Measurements from ENCODE around the gene ID3.
A peak's percentile ranks its signal among the peaks of the same experiment; 100 is the strongest.

Gene ID3

GRCh38 chr1:23559136-23559984 lies at the start of gene ID3:
TSS of gene ID3 (minus strand) at chr1:23559501. CDS start at chr1:23559426, 75 bp downstream.
- DNase-seq (ENCODE audit: low read depth in 2 of 3, low spot score in 1 of 3): peak; percentile 79 to 91 (median 89)

DNA sequence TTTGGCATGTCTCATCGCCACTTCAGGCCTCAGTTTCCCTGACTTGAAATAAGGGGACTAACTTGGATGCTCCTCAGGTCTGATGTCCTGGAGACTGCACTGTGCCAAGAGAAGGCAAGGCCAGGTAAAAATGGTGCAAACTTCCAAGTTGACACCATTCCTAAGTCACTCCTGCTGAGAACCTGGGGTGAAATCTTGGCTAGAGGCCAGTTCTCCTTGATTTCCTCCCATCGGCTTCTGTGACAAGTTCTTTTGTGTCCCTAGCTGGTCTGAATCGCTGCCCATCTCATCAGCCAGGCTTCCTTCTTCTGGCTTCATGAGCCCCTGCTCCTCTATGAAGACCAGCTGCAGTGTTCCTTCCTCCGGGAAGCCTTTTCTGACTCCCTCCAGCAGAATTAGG lies 48.6 kb upstream of the ID3 start:
- DNase-seq (ENCODE audit: low read depth in 2 of 3, low spot score in 1 of 3): no peak

GRCh38 chr1:23601968-23602876 lies 42.9 kb upstream of the ID3 start:
- no peak for DNase-seq (ENCODE audit: low read depth in 2 of 3, low spot score in 1 of 3)

- DNase-seq (ENCODE audit: low read depth in 2 of 3, low spot score in 1 of 3): no peak
Observed at GRCh38 chr1:23601135-23601967, 42.0 kb upstream of the ID3 start.

GRCh38 chr1:23600283-23600682 lies 41.0 kb upstream of the ID3 start:
- DNase-seq (ENCODE audit: low read depth in 2 of 3, low spot score in 1 of 3): no peak

GRCh38 chr1:23599125-23599524 lies 39.8 kb upstream of the ID3 start:
- DNase-seq (ENCODE audit: low read depth in 2 of 3, low spot score in 1 of 3): no peak

DNA sequence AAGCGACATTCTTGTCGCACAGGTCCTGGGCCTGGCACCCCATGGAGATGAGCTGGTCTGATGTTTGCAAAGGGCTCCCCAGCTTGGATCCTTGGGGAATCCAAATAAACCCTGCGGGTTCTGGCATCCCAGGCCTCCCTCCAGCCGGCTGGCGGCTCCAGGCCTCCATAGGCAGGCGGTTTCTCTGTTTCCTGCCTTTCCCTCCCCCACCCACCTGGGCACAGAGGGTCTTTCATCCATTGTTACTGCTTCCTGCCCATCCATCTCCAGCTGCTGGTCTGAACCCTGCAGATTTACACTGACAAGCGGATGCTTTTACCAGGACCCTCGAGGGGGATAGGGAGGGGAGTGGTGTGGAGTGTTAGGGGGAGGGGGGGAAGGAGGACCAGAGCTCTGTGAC lies 39.1 kb upstream of the ID3 start:
- no peak for DNase-seq (ENCODE audit: low read depth in 2 of 3, low spot score in 1 of 3)

- DNase-seq (ENCODE audit: low read depth in 2 of 3, low spot score in 1 of 3): no peak
Observed at GRCh38 chr1:23597635-23598388, 38.5 kb upstream of the ID3 start.

- DNase-seq (ENCODE audit: low read depth in 2 of 3, low spot score in 1 of 3): no peak
Observed at GRCh38 chr1:23596382-23597358, 37.4 kb upstream of the ID3 start.

GRCh38 chr1:23594927-23595353 lies 35.6 kb upstream of the ID3 start:
- no peak for DNase-seq (ENCODE audit: low read depth in 2 of 3, low spot score in 1 of 3)

DNA sequence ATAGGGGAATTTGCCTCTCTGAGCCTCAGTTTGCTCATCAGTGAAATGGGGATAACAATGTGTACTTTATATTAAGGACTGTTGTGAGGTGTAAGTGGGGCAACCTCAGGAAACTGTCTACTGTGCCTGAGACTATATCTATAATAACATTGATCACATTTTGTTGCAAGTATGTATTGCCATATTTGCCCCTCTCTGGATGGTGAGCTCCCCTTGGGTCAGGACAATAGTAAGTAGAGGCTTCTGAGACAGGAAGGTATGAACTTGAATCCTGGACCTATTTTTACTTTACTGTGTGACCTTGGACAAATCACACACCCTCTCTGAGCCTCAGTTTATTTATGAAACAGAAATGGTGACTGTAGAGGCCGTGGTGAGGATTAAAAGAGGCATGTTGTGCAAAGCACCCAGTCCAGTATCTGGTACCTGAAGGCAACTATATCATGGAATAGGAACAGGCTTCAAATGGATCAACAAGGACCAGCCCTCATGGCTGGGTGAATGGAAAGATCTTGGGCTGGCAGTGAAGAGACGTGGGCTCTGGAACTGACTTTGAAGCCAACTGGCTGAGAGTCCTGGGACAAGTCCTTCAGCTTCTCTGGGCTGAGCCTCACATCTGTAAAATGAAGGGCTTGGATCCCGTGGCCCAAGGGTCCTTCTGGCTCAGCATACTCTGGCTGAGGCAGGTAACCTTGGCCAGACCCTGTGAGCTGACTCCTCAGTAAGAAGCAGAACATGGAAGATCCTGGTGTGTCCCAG lies 35.0 kb upstream of the ID3 start:
- DNase-seq (ENCODE audit: low read depth in 2 of 3, low spot score in 1 of 3): no peak

GRCh38 chr1:23593556-23594148 lies 34.4 kb upstream of the ID3 start:
- no peak for DNase-seq (ENCODE audit: low read depth in 2 of 3, low spot score in 1 of 3)

DNA sequence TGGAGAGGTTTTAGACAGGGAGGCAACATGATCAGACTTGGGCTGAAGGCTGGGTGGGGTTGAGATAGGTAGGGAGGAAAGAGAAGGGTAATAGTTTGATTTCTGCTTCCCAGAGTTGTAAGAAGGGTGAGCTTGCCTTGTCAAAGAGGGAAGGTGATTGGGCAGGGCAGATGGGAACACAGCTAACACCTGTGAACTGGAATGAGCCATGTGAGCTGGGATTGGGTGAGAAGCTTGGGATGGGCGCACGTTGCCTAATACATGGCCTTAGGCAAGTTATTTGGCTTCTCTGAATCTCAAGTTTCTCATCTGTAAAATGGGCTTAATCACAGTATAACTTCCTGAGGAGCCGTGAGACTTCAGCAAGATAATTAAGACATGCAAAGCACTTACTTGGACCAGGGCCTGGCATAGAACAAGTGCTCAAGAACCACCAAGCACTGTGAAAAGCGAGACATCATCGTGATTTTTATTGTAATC lies 33.8 kb upstream of the ID3 start:
- DNase-seq (ENCODE audit: low read depth in 2 of 3, low spot score in 1 of 3): no peak

DNA sequence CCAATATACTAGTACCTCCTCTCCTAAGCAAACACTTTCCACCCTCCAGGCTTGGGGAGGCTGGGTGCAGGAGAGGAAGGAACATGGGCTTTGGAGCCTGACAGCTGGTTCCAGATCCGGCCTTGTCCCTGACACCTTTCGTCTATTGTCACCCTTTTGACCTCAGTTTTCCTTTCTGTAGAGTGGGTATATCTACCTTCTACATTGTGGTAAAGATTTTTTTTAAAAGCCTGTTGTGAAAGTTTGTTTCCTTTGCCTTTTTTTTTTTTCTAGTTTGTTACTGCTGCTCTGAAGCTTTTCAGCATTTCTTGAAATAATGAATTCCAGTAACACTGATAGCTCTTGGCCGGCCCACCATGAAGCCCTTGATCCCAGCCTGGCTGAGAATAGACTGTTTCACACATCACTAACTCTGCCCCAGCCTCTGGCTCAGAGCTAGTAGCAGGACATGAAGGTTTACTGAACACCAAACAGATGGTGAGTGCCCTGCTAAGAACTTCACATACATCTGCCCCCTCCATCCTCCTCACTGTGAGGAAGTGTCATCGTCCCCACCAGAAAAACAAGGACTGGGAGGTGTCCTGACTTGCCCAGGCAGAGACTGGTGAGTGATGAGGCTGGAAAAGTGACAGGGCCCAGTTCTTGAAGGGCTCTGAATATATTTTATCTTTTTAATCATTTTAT lies 33.0 kb upstream of the ID3 start:
- no peak for DNase-seq (ENCODE audit: low read depth in 2 of 3, low spot score in 1 of 3)

DNA sequence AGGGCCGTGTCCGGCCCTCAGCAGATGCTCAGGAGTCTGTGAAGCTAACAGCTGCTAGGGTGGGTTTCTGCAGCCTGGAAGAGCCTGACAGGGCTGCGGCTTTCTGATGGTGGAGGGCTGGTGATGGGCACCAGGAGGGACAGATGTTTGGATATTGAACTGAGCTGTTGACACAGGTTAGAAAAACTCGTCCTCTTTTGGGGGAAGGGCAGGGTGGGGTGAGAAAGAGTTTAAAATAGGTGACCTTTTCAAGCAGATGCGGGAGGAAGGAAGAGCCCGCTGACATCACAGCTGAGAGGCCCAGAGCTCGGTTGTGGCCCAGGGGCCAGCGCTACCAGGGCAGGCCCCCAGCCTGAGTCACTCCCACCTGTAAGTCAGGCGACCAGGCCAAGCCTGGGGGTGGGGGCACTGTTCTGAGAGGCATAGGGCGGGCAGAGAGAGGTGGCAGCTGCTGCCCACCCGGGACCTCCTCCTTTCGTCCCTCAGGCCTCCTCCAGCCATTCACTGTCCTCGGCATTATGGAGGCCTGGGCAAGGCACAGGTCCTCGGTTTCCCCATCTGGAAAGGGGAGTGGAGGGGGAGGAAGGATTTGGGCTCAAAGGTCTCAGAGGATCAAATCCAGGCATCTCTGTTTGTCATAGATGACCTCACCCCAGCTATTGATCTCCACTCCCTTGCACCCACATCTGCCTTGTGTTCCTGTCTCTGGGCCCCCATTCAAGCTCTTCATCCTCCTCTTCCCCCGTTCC lies 32.3 kb upstream of the ID3 start:
- DNase-seq (ENCODE audit: low read depth in 2 of 3, low spot score in 1 of 3): peak in 1 of 3 donors; percentile 42

DNA sequence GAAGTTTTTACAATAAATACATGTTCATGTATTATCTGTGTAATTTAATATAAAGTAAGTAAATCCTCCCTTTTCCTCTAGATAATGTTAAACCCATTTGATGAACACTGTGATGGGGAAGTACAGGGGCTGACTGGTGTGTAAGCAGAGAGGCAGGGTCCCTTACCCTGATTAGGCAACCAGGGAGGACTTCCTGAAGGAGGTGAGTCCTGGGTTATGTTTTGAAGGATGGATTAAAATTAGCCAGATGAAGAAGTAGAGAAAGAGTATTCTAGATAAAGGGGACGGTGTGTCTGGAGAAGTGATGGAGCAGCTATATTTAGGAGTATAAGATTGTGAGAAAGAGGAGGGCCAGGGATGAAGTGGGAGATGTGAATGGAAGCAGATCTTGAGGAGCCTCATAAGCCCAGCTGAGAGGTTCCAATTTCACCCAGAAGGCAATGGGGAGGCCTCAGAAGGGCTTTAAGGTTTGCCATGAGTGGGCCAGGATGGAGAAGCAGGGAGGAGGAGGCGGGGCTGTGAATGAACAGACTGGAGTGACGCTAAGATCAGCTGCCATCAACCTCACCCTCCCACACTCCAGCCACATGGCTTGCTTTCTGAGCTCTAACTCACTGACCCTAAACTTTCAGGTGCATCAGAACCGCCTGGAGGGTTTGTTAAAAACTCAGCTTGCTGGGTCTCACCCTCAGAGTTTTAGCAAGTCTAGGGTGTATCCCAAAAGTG lies 30.9 kb upstream of the ID3 start:
- DNase-seq (ENCODE audit: low read depth in 2 of 3, low spot score in 1 of 3): peak in 2 of 3 donors; percentile 37 to 41

Measured in stimulated activated CD4-positive, alpha-beta T cell treated with anti-CD3 and anti-CD28 coated beads, Interleukin-12 subunit alpha, Interleukin-12 subunit beta, amount 100 ng/mL, for 48 hours (primary cell).